KG1 (cell line): ENCODE results near the gene EIF4E1B.

Experiments used
- DNase-seq: peaks from one replicate; lab custom pipeline; 2025; lab: John Stamatoyannopoulos, UW

Gene EIF4E1B

GRCh38 chr5:176664479-176664878 is 34.0 kb downstream of the EIF4E1B start:
- DNase-seq: no peak

GRCh38 chr5:176664886-176665285 is 34.4 kb downstream of the EIF4E1B start:
- DNase-seq: no peak

- no peak for DNase-seq
Measured at GRCh38 chr5:176665517-176665916, 35.0 kb downstream of the EIF4E1B start.

- DNase-seq: no peak
Measured at GRCh38 chr5:176667637-176668036, 37.2 kb downstream of the EIF4E1B start.

GRCh38 chr5:176670449-176670848 is 40.0 kb downstream of the EIF4E1B start:
- no peak for DNase-seq

- DNase-seq: no peak
Measured at GRCh38 chr5:176671399-176671798, 40.9 kb downstream of the EIF4E1B start.

GRCh38 chr5:176671890-176672747 is 41.6 kb downstream of the EIF4E1B start:
- no peak for DNase-seq

GRCh38 chr5:176673651-176674583 is 43.4 kb downstream of the EIF4E1B start:
- DNase-seq: no peak

GRCh38 chr5:176674799-176675198 is 44.3 kb downstream of the EIF4E1B start:
- DNase-seq: no peak

- DNase-seq: no peak
Measured at GRCh38 chr5:176675676-176676360, 45.3 kb downstream of the EIF4E1B start.

- DNase-seq: no peak
Measured at GRCh38 chr5:176676361-176676824, 45.9 kb downstream of the EIF4E1B start.

GRCh38 chr5:176677209-176677939 is 46.9 kb downstream of the EIF4E1B start:
- no peak for DNase-seq

- no peak for DNase-seq
Measured at GRCh38 chr5:176678584-176678983, 48.1 kb downstream of the EIF4E1B start.

- no peak for DNase-seq
Measured at GRCh38 chr5:176679365-176680225, 49.1 kb downstream of the EIF4E1B start.

- no peak for DNase-seq
Measured at GRCh38 chr5:176680226-176680563, 49.7 kb downstream of the EIF4E1B start.

GRCh38 chr5:176682016-176682531 is 51.6 kb downstream of the EIF4E1B start:
- DNase-seq: no peak

GRCh38 chr5:176685010-176685409 is 54.5 kb downstream of the EIF4E1B start:
- DNase-seq: no peak

- DNase-seq: no peak
Measured at GRCh38 chr5:176687247-176687646, 56.8 kb downstream of the EIF4E1B start.

- no peak for DNase-seq
Measured at GRCh38 chr5:176687881-176688280, 57.4 kb downstream of the EIF4E1B start.

GRCh38 chr5:176690911-176691310 is 60.4 kb downstream of the EIF4E1B start:
- no peak for DNase-seq
